GM12891 (cell line): Measurements from ENCODE around the gene TMTC2.

ENCODE experiments used
- PAX5 ChIP-seq: IDR thresholded peaks from 2 replicates; pipeline ENCODE4 v1.6.1; 2011; ENCODE audit warnings: low read length, moderate library complexity, mild to moderate bottlenecking; ENCODE audit not compliant: insufficient read depth, severe bottlenecking
- POLR2A ChIP-seq: IDR thresholded peaks from 2 replicates; pipeline ENCODE4 v1.6.1; 2011; ENCODE audit warnings: low read depth, low read length, control low read depth
- POLR2AphosphoS5 ChIP-seq: IDR thresholded peaks from 2 replicates; pipeline ENCODE4 v1.6.1; 2011; ENCODE audit warnings: low read depth, low read length, control low read depth
- POU2F2 ChIP-seq: IDR thresholded peaks from 2 replicates; pipeline ENCODE4 v1.6.1; 2011; ENCODE audit warnings: low read depth, mild to moderate bottlenecking, control low read depth, low read length, moderate library complexity
- SPI1 ChIP-seq: IDR thresholded peaks from 2 replicates; pipeline ENCODE4 v1.6.1; 2011; ENCODE audit warnings: low read depth, low read length, control low read depth
- TAF1 ChIP-seq: IDR thresholded peaks from 2 replicates; pipeline ENCODE4 v1.6.1; 2011; ENCODE audit warnings: low read depth, low read length, control low read depth

GRCh38 chr12:82810568-82810967, 123.9 kb downstream of the TMTC2 start:
- TF ChIP-seq POLR2A (no peak), POU2F2 (no peak), POLR2AphosphoS5 (no peak), PAX5 (no peak), SPI1 (no peak), TAF1 (no peak)
